ENCODE measurements around the gene MIR17HG.

The MIR17HG gene

GRCh38 chr13:91346850-91347201 is 661 bp upstream of the MIR17HG start:
- peak overlapping the region; percentile 77 for H3K4me3 ChIP-seq (replicated peaks; ENCODE audit: low read depth, low read length)
- DNase-seq (ENCODE audit: extremely low read depth, insufficient read length), result peak; percentile 68
- no peaks in the 10 kb centered on the region for H3K36me3 ChIP-seq (ENCODE audit: control insufficient read depth, insufficient read depth, low read length)
- TF ChIP-seq CTCF (IDR thresholded peaks at IDR 0.05; ENCODE audit: insufficient read depth, low read length, poor library complexity, severe bottlenecking), result no peak
- H3K27me3 ChIP-seq (replicated peaks; ENCODE audit: control insufficient read depth, insufficient read depth, low read length), result no peaks in the 10 kb centered on the region

- TF ChIP-seq CTCF (IDR thresholded peaks at IDR 0.05; ENCODE audit: insufficient read depth, low read length, poor library complexity, severe bottlenecking), result no peak
- H3K27me3 ChIP-seq (replicated peaks; ENCODE audit: control insufficient read depth, insufficient read depth, low read length), result no peaks in the 10 kb centered on the region
- H3K36me3 ChIP-seq (ENCODE audit: control insufficient read depth, insufficient read depth, low read length), result no peaks in the 10 kb centered on the region
- DNase-seq (ENCODE audit: extremely low read depth, insufficient read length), result no peak
- H3K4me3 ChIP-seq (replicated peaks; ENCODE audit: low read depth, low read length), result peak overlapping the region; percentile 85
These were observed 764 bp downstream of the MIR17HG start for GRCh38 chr13:91347996-91348905.

- H3K4me3 ChIP-seq (replicated peaks; ENCODE audit: low read depth, low read length), result peak overlapping the region; percentile 85
- DNase-seq (ENCODE audit: extremely low read depth, insufficient read length), result peak; percentile 94
- H3K27me3 ChIP-seq (replicated peaks; ENCODE audit: control insufficient read depth, insufficient read depth, low read length), result no peaks in the 10 kb centered on the region
- H3K36me3 ChIP-seq (ENCODE audit: control insufficient read depth, insufficient read depth, low read length), result no peaks in the 10 kb centered on the region; the same call in 1 of the 2 replicates
- peak; percentile 90 for TF ChIP-seq CTCF (IDR thresholded peaks at IDR 0.05; ENCODE audit: insufficient read depth, low read length, poor library complexity, severe bottlenecking)
These were observed 1.5 kb downstream of the MIR17HG start for GRCh38 chr13:91348906-91349435.

GRCh38 chr13:91349992-91350911 is 2.8 kb downstream of the MIR17HG start:
- Histone ChIP-seq H3K36me3 (ENCODE audit: control insufficient read depth, insufficient read depth, low read length) (peaks cover 2% of the 10 kb centered on the region; the same call in 1 of the 2 replicates), H3K27me3 (replicated peaks; ENCODE audit: control insufficient read depth, insufficient read depth, low read length) (no peaks in the 10 kb centered on the region), H3K4me3 (replicated peaks; ENCODE audit: low read depth, low read length) (peak overlapping the region; percentile 85)
- DNase-seq (ENCODE audit: extremely low read depth, insufficient read length), result no peak
- no peak for TF ChIP-seq CTCF (IDR thresholded peaks at IDR 0.05; ENCODE audit: insufficient read depth, low read length, poor library complexity, severe bottlenecking)

GRCh38 chr13:91351123-91351522 is 3.6 kb downstream of the MIR17HG start:
- no peak for DNase-seq (ENCODE audit: extremely low read depth, insufficient read length)
- Histone ChIP-seq H3K36me3 (ENCODE audit: control insufficient read depth, insufficient read depth, low read length) (peaks cover 2% of the 10 kb centered on the region; the same call in 1 of the 2 replicates), H3K27me3 (replicated peaks; ENCODE audit: control insufficient read depth, insufficient read depth, low read length) (no peaks in the 10 kb centered on the region), H3K4me3 (replicated peaks; ENCODE audit: low read depth, low read length) (peak overlapping the region; percentile 85)
- no peak for TF ChIP-seq CTCF (IDR thresholded peaks at IDR 0.05; ENCODE audit: insufficient read depth, low read length, poor library complexity, severe bottlenecking)

Data from GM06990 (cell line).